ENCODE results near the gene LAMC1. TPM values are rescaled to one million over a fixed set of nuclear protein-coding genes. Genes with fewer than 3 reads are reported as not detected.

LAMC1 gene
- total and polyA plus RNA-seq, 2 donors (not counting 1 experiment from before 2014, with no cell fraction given), result 11.5 to 34.0 TPM

DNA sequence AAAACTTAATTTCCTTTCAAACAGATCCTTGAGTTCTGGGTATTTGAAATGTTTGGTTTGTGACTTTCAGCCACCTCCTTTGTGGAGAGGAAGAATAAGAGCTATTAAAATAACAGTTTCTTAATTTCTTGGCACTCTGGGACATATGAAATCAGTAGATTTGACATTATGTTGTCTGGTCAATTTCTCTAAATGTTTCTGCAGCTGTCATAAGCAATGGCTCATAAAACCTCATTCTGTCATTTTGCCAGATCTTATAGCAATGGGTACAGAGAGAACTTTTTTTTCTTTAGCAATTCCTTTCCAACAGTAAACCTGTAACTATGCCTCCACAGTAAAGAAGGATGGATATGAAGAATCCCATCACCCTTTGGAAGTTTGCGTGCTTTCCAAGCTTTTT, 52.6 kb downstream of the LAMC1 start:
- H3K4me2 ChIP-seq (replicated peaks; ENCODE audit: low read depth, low read length, poor library complexity, severe bottlenecking), result no peak overlapping the region
- no peak for TF ChIP-seq EZH2 (IDR thresholded peaks at IDR 0.05; ENCODE audit: borderline replicate concordance, insufficient read depth, low read depth, low read length, poor library complexity, severe bottlenecking)
- TF ChIP-seq, protein P1, sequence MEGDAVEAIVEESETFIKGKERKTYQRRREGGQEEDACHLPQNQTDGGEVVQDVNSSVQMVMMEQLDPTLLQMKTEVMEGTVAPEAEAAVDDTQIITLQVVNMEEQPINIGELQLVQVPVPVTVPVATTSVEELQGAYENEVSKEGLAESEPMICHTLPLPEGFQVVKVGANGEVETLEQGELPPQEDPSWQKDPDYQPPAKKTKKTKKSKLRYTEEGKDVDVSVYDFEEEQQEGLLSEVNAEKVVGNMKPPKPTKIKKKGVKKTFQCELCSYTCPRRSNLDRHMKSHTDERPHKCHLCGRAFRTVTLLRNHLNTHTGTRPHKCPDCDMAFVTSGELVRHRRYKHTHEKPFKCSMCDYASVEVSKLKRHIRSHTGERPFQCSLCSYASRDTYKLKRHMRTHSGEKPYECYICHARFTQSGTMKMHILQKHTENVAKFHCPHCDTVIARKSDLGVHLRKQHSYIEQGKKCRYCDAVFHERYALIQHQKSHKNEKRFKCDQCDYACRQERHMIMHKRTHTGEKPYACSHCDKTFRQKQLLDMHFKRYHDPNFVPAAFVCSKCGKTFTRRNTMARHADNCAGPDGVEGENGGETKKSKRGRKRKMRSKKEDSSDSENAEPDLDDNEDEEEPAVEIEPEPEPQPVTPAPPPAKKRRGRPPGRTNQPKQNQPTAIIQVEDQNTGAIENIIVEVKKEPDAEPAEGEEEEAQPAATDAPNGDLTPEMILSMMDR (IDR thresholded peaks at IDR 0.05), result no peak
- Mint-ChIP-seq H3K4me1 (peaks cover 35% of the 10 kb centered on the region), H3K9me3 (ENCODE audit: insufficient read depth) (no peaks in the 10 kb centered on the region), H3K4me3 (no peak overlapping the region), H3K27me3 (peaks cover 11% of the 10 kb centered on the region), H3K27ac (no peak overlapping the region)
- intact Hi-C loops (cut with micrococcal nuclease), result no loop called here
- H3K4me1 ChIP-seq (ENCODE audit: control insufficient read depth in 2 of 2, insufficient read depth in 2 of 2, low read length in 2 of 2), result peaks cover 18% of the 10 kb centered on the region in 2 donors
- H3K27ac ChIP-seq (ENCODE audit: low read length in 2 of 2), result no peak overlapping the region
- no peak overlapping the region for H3K4me3 ChIP-seq (ENCODE audit: control extremely low read depth in 1 of 5, extremely low read depth in 1 of 5, insufficient read depth in 1 of 5, low read depth in 2 of 5, low read length in 4 of 5)
- CTCF ChIA-PET, result no interaction called here
- no peaks in the 10 kb centered on the region for H3K36me3 ChIP-seq (replicated peaks in 1 of 2; ENCODE audit: control extremely low read depth in 1 of 2, control insufficient read depth in 1 of 2, extremely low read depth in 1 of 2, insufficient read depth in 2 of 2, low read length in 1 of 2)
- no peak overlapping the region for H3K9ac ChIP-seq (ENCODE audit: low read length)
- peaks cover 81% of the 10 kb centered on the region for H3K79me2 ChIP-seq (ENCODE audit: control insufficient read depth, insufficient read depth, low read length)
- peaks cover 0 to 3% (median 0%) of the 10 kb centered on the region in 4 experiments for H3K27me3 ChIP-seq (replicated peaks in 1 of 4; ENCODE audit: control extremely low read depth in 1 of 4, control insufficient read depth in 3 of 4, insufficient read depth in 4 of 4, low read length in 3 of 4)
- DNase-seq (no peak), ATAC-seq (ENCODE audit: low read depth) (no peak)
- POLR2A ChIA-PET, result no interaction called here
- no peak overlapping the region for H2AFZ ChIP-seq (ENCODE audit: insufficient read depth, low read depth, low read length, poor library complexity, severe bottlenecking)
- H4K20me1 ChIP-seq (ENCODE audit: control insufficient read depth, insufficient read depth, low read length, poor library complexity, severe bottlenecking), result peaks cover 69% of the 10 kb centered on the region
- H3K9me3 ChIP-seq (ENCODE audit: control extremely low read depth in 1 of 3, control insufficient read depth in 2 of 3, insufficient read depth in 1 of 3, low read length in 2 of 3), result no peaks in the 10 kb centered on the region
- no CpG with 5 or more reads among the region's 1 CpG for WGBS (ENCODE audit: insufficient coverage)

DNA sequence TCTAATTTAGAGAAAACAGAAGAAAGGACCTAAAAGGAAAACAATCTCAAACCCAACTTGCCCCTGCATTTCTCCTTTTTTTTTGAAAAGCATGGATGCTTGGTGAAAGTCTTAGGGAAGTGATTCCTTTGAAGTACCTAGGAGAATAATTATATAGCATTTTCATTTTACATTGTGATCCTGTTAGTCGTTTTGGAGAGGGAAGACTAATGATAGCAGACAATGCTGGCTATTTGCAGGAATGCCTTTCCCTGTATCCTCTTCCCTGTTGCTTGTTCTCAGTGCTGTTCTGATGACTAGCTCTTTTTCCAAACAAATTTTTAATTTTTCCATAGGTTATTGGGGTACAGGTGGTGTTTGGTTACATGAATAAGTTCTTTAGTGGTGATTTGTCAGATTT, 53.9 kb downstream of the LAMC1 start:
- TF ChIP-seq EZH2 (IDR thresholded peaks at IDR 0.05; ENCODE audit: borderline replicate concordance, insufficient read depth, low read depth, low read length, poor library complexity, severe bottlenecking), result no peak
- TF ChIP-seq, protein P1 (IDR thresholded peaks at IDR 0.05), result no peak
- no CpG with 5 or more reads among the region's 1 CpG for WGBS (ENCODE audit: insufficient coverage)
- H3K9me3 Mint-ChIP-seq (ENCODE audit: insufficient read depth), result no peaks in the 10 kb centered on the region

More for the DNA sequence above, 53.9 kb downstream of the LAMC1 start:
- intact Hi-C loops (cut with micrococcal nuclease), result no loop called here
- no peak overlapping the region for H3K27ac ChIP-seq (ENCODE audit: low read length in 2 of 2)
- peaks cover 11% of the 10 kb centered on the region for H3K27me3 Mint-ChIP-seq
- DNase-seq, result no peak
- H2AFZ ChIP-seq (ENCODE audit: insufficient read depth, low read depth, low read length, poor library complexity, severe bottlenecking), result no peak overlapping the region
- H3K27me3 ChIP-seq (replicated peaks in 1 of 4; ENCODE audit: control extremely low read depth in 1 of 4, control insufficient read depth in 3 of 4, insufficient read depth in 4 of 4, low read length in 3 of 4), result peaks cover 0 to 3% (median 0%) of the 10 kb centered on the region in 4 experiments
- peaks cover 87% of the 10 kb centered on the region for H3K79me2 ChIP-seq (ENCODE audit: control insufficient read depth, insufficient read depth, low read length)
- no peak overlapping the region for H3K4me3 Mint-ChIP-seq
- no peak overlapping the region for H3K4me2 ChIP-seq (replicated peaks; ENCODE audit: low read depth, low read length, poor library complexity, severe bottlenecking)
- H3K4me1 ChIP-seq (ENCODE audit: control insufficient read depth in 2 of 2, insufficient read depth in 2 of 2, low read length in 2 of 2), result peaks cover 6% of the 10 kb centered on the region in 2 donors
- H3K4me3 ChIP-seq (ENCODE audit: control extremely low read depth in 1 of 5, extremely low read depth in 1 of 5, insufficient read depth in 1 of 5, low read depth in 2 of 5, low read length in 4 of 5), result no peak overlapping the region
- H3K9me3 ChIP-seq (ENCODE audit: control extremely low read depth in 1 of 3, control insufficient read depth in 2 of 3, insufficient read depth in 1 of 3, low read length in 2 of 3), result no peaks in the 10 kb centered on the region
- no peak overlapping the region for H3K27ac Mint-ChIP-seq
- no peaks in the 10 kb centered on the region for H3K36me3 ChIP-seq (replicated peaks in 1 of 2; ENCODE audit: control extremely low read depth in 1 of 2, control insufficient read depth in 1 of 2, extremely low read depth in 1 of 2, insufficient read depth in 2 of 2, low read length in 1 of 2)
- ChIA-PET POLR2A (no interaction called here), CTCF (interaction anchor here (0.9 kb wide), 1 partner anchor 44 kb away, joined by 3 read pairs; no protein-coding TSS in a partner anchor)
- H3K4me1 Mint-ChIP-seq, result peaks cover 26% of the 10 kb centered on the region
- no peak overlapping the region for H3K9ac ChIP-seq (ENCODE audit: low read length)
- H4K20me1 ChIP-seq (ENCODE audit: control insufficient read depth, insufficient read depth, low read length, poor library complexity, severe bottlenecking), result peaks cover 56% of the 10 kb centered on the region
- no peak for ATAC-seq (ENCODE audit: low read depth)

Measured in B cell (primary cell).